ENCODE results near the gene AP1S2. TPM values are rescaled to one million over a fixed set of nuclear protein-coding genes. Genes with fewer than 3 reads are reported as not detected.

The AP1S2 gene
- total and polyA plus RNA-seq, 2 of the 13 experiments (the other 11 are each of a cell fraction or from before 2014, with no cell fraction given) = 10.1 to 18.8 TPM

DNA sequence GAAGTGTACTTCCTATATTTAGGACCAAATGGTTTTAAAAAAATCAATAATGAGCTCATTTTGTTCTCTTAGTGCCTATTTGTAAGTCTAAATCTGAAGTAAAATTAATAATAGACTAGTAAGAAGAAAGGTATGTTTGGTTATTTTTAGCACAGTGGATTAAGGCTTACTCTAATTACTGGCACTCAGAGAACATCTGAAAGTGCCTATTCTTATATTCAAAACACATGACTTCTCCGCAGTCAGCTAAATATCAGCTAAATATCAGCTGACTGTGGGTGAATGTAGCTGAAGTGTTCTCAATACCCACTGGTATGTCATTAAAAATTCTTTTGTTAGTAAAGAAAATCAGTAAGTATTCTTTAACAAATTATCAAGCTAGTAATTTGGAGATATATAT, 6.0 kb downstream of the AP1S2 start:
- ATAC-seq = no peak
- H4K20me1 ChIP-seq (ENCODE audit: insufficient read depth, low read length) = no peaks in the 10 kb centered on the region
- TF ChIP-seq ATM (IDR thresholded peaks at IDR 0.05; ENCODE audit: borderline replicate concordance) (no peak), ZNF484 (CRISPR knock-in tag; IDR thresholded peaks at IDR 0.05; ENCODE audit: borderline replicate concordance, low read depth) (no peak)
- H3K9me3 ChIP-seq (ENCODE audit: low read length) = no peaks in the 10 kb centered on the region
- ChIA-PET CTCF (ENCODE audit: low intra/inter-chr PET ratio, low total read pairs) (no interaction called here), POLR2A (no interaction called here)
- no peak for DNase-seq (ENCODE audit: low spot score)
- H3K9ac ChIP-seq (ENCODE audit: insufficient read depth, low read depth, low read length) = no peak overlapping the region
- 92% methylated on average over 1 of the region's 1 CpG for WGBS (ENCODE audit: low lambda C conversion rate)
- no peak overlapping the region for H3K4me3 ChIP-seq (replicated peaks in 1 of 3; ENCODE audit: insufficient read depth in 1 of 3, low read depth in 2 of 3, low read length in 3 of 3)
- no peaks in the 10 kb centered on the region for H3K79me2 ChIP-seq (ENCODE audit: insufficient read depth, low read length)
- no peak overlapping the region for H2AFZ ChIP-seq (ENCODE audit: low read length)
- no peak overlapping the region for H3K27ac ChIP-seq (ENCODE audit: extremely low read length, insufficient read depth, low read length)
- no TSS peak for BruUV-seq (replicated peaks)
- peaks cover 6% of the 10 kb centered on the region; the same call in 1 of the 2 replicates for H3K4me1 ChIP-seq (ENCODE audit: insufficient read depth, low read length)
- intact Hi-C loops (cut with micrococcal nuclease; ENCODE audit: unreplicated experiment) = no loop called here
- no peaks in the 10 kb centered on the region for H3K36me3 ChIP-seq (replicated peaks in 1 of 2; ENCODE audit: control insufficient read depth in 1 of 2, insufficient read depth in 2 of 2, low read length in 2 of 2)
- H3K4me2 ChIP-seq (ENCODE audit: low read depth, low read length) = no peak overlapping the region
- FAIRE-seq = no peak
- in situ Hi-C loops (cut with HindIII; ENCODE audit: extremely low pct_ligation_motif_present, low pct_unique_long_range_greater_than_20kb) = no loop called here
- H3K27me3 ChIP-seq (ENCODE audit: control insufficient read depth in 1 of 2, insufficient read depth in 2 of 2, low read length in 2 of 2) = no peaks in the 10 kb centered on the region

DNA sequence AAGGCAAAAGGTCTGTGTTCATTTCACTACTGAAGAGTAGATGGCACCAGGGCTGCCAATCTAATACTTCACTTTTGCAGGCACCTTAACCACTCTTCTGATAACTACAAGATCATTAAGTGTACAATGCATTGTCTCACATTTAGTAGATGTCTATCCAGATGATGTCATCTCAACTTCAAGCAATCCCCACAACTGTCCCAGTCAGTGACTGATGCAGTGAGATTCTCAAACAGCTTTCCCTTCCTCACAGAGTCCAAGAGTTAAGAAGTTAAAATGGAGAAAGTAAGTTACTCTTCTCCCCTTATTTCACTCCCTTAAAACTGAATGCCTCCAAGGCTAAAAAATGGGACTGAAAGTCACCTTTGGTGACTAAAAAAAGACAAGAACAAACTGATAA, 10.7 kb downstream of the AP1S2 start:
- CTCF ChIA-PET (ENCODE audit: low intra/inter-chr PET ratio, low total read pairs) = no interaction called here
- no peaks in the 10 kb centered on the region for H3K4me1 ChIP-seq (ENCODE audit: insufficient read depth, low read length)
- H3K4me2 ChIP-seq (ENCODE audit: low read depth, low read length) = no peak overlapping the region
- TF ChIP-seq CENPX (CRISPR knock-in tag; IDR thresholded peaks at IDR 0.05) (no peak), NFE2L1 (CRISPR knock-in tag; IDR thresholded peaks at IDR 0.05; ENCODE audit: borderline replicate concordance) (no peak), NFYC (CRISPR knock-in tag; IDR thresholded peaks at IDR 0.05) (no peak), SMC3 (IDR thresholded peaks at IDR 0.05; ENCODE audit: low read length) (no peak), ZNF326 (CRISPR knock-in tag; IDR thresholded peaks at IDR 0.05; ENCODE audit: borderline replicate concordance) (no peak), TP53 (CRISPR knock-in tag; conservative IDR thresholded peaks at IDR 0.05) (no peak), ZBTB38 (CRISPR knock-in tag; IDR thresholded peaks at IDR 0.05) (no peak)
- TF ChIP-seq, protein P1, sequence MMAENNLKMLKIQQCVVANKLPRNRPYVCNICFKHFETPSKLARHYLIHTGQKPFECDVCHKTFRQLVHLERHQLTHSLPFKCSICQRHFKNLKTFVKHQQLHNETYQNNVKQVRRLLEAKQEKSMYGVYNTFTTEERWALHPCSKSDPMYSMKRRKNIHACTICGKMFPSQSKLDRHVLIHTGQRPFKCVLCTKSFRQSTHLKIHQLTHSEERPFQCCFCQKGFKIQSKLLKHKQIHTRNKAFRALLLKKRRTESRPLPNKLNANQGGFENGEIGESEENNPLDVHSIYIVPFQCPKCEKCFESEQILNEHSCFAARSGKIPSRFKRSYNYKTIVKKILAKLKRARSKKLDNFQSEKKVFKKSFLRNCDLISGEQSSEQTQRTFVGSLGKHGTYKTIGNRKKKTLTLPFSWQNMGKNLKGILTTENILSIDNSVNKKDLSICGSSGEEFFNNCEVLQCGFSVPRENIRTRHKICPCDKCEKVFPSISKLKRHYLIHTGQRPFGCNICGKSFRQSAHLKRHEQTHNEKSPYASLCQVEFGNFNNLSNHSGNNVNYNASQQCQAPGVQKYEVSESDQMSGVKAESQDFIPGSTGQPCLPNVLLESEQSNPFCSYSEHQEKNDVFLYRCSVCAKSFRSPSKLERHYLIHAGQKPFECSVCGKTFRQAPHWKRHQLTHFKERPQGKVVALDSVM (CRISPR knock-in tag; IDR thresholded peaks at IDR 0.05) = no peak
- no peak overlapping the region for H3K27ac ChIP-seq (ENCODE audit: extremely low read length, insufficient read depth, low read length)
- no peaks in the 10 kb centered on the region for H3K79me2 ChIP-seq (ENCODE audit: insufficient read depth, low read length)
- no peak overlapping the region for H2AFZ ChIP-seq (ENCODE audit: low read length)
- no peaks in the 10 kb centered on the region for H4K20me1 ChIP-seq (ENCODE audit: insufficient read depth, low read length)
- ATAC-seq = no peak
- no peak overlapping the region for H3K4me3 ChIP-seq (replicated peaks in 1 of 3; ENCODE audit: insufficient read depth in 1 of 3, low read depth in 2 of 3, low read length in 3 of 3)
- FAIRE-seq = no peak
- intact Hi-C loops (cut with micrococcal nuclease; ENCODE audit: unreplicated experiment) (no loop called here), in situ Hi-C loops (cut with HindIII; ENCODE audit: extremely low pct_ligation_motif_present, low pct_unique_long_range_greater_than_20kb) (no loop called here)
- POLR2A ChIA-PET = no interaction called here
- no peak for DNase-seq (ENCODE audit: low spot score)
- H3K27me3 ChIP-seq (ENCODE audit: control insufficient read depth in 1 of 2, insufficient read depth in 2 of 2, low read length in 2 of 2) = no peaks in the 10 kb centered on the region
- no peaks in the 10 kb centered on the region for H3K9me3 ChIP-seq (ENCODE audit: low read length)
- BruUV-seq (replicated peaks) = no TSS peak
- no peak overlapping the region for H3K9ac ChIP-seq (ENCODE audit: insufficient read depth, low read depth, low read length)
- H3K36me3 ChIP-seq (replicated peaks in 1 of 2; ENCODE audit: control insufficient read depth in 1 of 2, insufficient read depth in 2 of 2, low read length in 2 of 2) = no peaks in the 10 kb centered on the region

All from HepG2 (cell line).